ENCODE measurements around the gene MACROD1. TPM values are rescaled to one million over a fixed set of nuclear protein-coding genes. Genes with fewer than 3 reads are reported as not detected.

Gene MACROD1
- 86.2 TPM for total RNA-seq
- long read RNA-seq, transcript MACROD1-201 (11 exons, 1,205 nt), result major isoform, 99 of 144 reads
- long read RNA-seq, partial matches to known transcripts, result 7 of 144 reads
- long read RNA-seq, other reads (novel, unspliced or antisense), result 37 of 144 reads

GRCh38 chr11:64165842-64166635 lies at the start of gene MACROD1:
MACROD1 (minus strand) TSS chr11:64166113; CDS start chr11:64165994, 119 bp downstream.
- DNase-seq (ENCODE audit: low spot score), result peak; percentile 91
- intact Hi-C loops (cut with DNase I), result no loop called here

GRCh38 chr11:64211181-64211872 lies 45.4 kb upstream of the MACROD1 start:
- intact Hi-C loops (cut with DNase I), result no loop called here
- no peak for DNase-seq (ENCODE audit: low spot score)

- intact Hi-C loops (cut with DNase I), result no loop called here
- DNase-seq (ENCODE audit: low spot score), result no peak
Measured at GRCh38 chr11:64210301-64211020, 44.5 kb upstream of the MACROD1 start.

GRCh38 chr11:64209563-64209843 lies 43.6 kb upstream of the MACROD1 start:
- no peak for DNase-seq (ENCODE audit: low spot score)
- intact Hi-C loops (cut with DNase I), result no loop called here

GRCh38 chr11:64208796-64209562 lies 43.1 kb upstream of the MACROD1 start:
- intact Hi-C loops (cut with DNase I), result no loop called here
- DNase-seq (ENCODE audit: low spot score), result no peak

- intact Hi-C loops (cut with DNase I), result no loop called here
- no peak for DNase-seq (ENCODE audit: low spot score)
Measured at GRCh38 chr11:64208086-64208795, 42.3 kb upstream of the MACROD1 start.

GRCh38 chr11:64207256-64208085 lies 41.6 kb upstream of the MACROD1 start:
- DNase-seq (ENCODE audit: low spot score), result peak; percentile 93
- intact Hi-C loops (cut with DNase I), result no loop called here

GRCh38 chr11:64206457-64207255 lies 40.7 kb upstream of the MACROD1 start, which contains the start of gene FERMT3:
FERMT3 (plus strand) TSS chr11:64206721; CDS start chr11:64207365, 644 bp downstream.
- intact Hi-C loops (cut with DNase I), result no loop called here
- peak; percentile 89 for DNase-seq (ENCODE audit: low spot score)

- intact Hi-C loops (cut with DNase I), result loop anchor here (2.0 kb wide), 2 partner anchors 64 to 96 kb away; partner anchors contain the start of gene CATSPERZ
Measured at GRCh38 chr11:64204464-64204989, 38.6 kb upstream of the MACROD1 start.

GRCh38 chr11:64204080-64204440 lies 38.1 kb upstream of the MACROD1 start:
- no peak for DNase-seq (ENCODE audit: low spot score)
- intact Hi-C loops (cut with DNase I), result loop anchor here (2.0 kb wide), 2 partner anchors 65 to 97 kb away; partner anchors contain the start of gene CATSPERZ

More at GRCh38 chr11:64204464-64204989, 38.6 kb upstream of the MACROD1 start:
- DNase-seq (ENCODE audit: low spot score), result peak; percentile 93

GRCh38 chr11:64203421-64204079 lies 37.6 kb upstream of the MACROD1 start:
- intact Hi-C loops (cut with DNase I), result loop anchor here (2.0 kb wide), 2 partner anchors 65 to 97 kb away; partner anchors contain the start of gene CATSPERZ
- DNase-seq (ENCODE audit: low spot score), result no peak

- intact Hi-C loops (cut with DNase I), result no loop called here
- no peak for DNase-seq (ENCODE audit: low spot score)
Measured at GRCh38 chr11:64202992-64203391, 37.1 kb upstream of the MACROD1 start.

- no peak for DNase-seq (ENCODE audit: low spot score)
- intact Hi-C loops (cut with DNase I), result no loop called here
Measured at GRCh38 chr11:64201543-64201942, 35.6 kb upstream of the MACROD1 start.

- intact Hi-C loops (cut with DNase I), result no loop called here
- DNase-seq (ENCODE audit: low spot score), result no peak
Measured at GRCh38 chr11:64198511-64198910, 32.6 kb upstream of the MACROD1 start.

- no peak for DNase-seq (ENCODE audit: low spot score)
Measured at GRCh38 chr11:64196626-64197025, 30.7 kb upstream of the MACROD1 start.

GRCh38 chr11:64192434-64192833 lies 26.5 kb upstream of the MACROD1 start:
- DNase-seq (ENCODE audit: low spot score), result no peak

More at GRCh38 chr11:64196626-64197025, 30.7 kb upstream of the MACROD1 start:
- intact Hi-C loops (cut with DNase I), result no loop called here

More at GRCh38 chr11:64192434-64192833, 26.5 kb upstream of the MACROD1 start:
- intact Hi-C loops (cut with DNase I), result no loop called here

Data from cardiac septum (tissue), 1 donor.